Stromal cell of bone marrow (primary cell): Measurements from ENCODE around the gene GPC1.
"Not testable (repeated sequence)": the region's sequence is repeated elsewhere in the genome, so short reads cannot be mapped to it uniquely, and the experiment has no call there.

Source experiments
- DNase-seq: peaks from one replicate; pipeline ENCODE4 v3.0.0-alpha.2; 2012; ENCODE audit warnings: low read depth

The GPC1 gene

DNA sequence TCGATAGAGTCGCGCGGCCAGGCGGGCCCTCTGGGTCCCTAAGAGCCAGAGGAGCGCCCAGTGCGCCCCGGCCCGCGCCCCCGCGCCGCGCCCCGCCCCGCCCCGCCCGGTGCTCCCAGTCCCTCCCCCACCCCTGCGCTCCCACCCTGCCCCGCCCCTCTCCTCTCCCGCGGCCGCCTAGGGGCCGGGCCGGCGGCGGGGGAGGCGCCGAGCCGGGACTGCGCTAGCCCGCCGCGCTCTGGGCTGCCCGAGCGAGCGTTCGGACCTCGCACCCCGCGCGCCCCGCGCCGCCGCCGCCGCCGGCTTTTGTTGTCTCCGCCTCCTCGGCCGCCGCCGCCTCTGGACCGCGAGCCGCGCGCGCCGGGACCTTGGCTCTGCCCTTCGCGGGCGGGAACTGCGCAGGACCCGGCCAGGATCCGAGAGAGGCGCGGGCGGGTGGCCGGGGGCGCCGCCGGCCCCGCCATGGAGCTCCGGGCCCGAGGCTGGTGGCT is at the start of gene GPC1:
Gene GPC1 (plus strand): TSS at position 207 of the 491 bp plus-strand sequence. CDS start 256 bp downstream, at position 463.
- peak; percentile 73 for DNase-seq

DNA sequence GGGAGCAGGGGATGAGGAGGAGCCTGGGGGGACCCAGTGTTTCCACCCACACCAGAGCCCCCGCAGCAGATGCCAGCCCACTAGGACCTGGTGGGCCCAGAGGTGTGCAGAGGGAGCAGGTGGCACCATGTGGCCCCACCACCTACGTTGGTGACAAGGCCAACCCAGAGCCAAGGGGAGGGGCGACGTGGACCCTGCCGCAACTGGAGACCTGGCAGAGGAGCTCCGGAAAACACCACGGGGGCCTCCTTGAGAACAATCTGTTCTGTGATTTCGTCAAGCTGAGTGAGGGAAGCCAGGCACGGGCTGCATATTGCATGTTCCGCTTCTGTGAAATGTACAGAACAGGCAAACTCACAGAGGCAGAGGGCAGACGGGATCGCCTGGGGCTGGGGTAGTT is 49.1 kb upstream of the GPC1 start:
- DNase-seq: no peak

DNA sequence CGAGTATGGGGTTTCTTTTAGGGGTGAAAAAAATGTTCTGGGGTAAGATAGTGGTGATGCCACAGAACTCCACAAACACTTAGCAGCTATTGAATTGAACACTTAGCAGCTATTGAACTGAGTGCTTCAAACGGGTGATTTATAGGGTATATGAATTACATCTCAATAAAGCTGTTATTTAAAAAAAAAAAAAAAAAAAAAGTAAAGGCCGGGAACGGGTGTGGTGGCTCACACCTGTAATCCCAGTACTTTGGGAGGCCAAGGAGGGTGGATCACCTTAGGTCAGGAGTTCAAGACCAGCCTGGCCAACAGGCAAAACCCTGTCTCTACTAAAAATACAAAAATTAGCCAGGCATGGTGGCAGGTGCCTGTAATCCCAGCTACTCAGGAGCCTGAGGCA is 48.7 kb upstream of the GPC1 start:
- DNase-seq: not testable (repeated sequence)

DNA sequence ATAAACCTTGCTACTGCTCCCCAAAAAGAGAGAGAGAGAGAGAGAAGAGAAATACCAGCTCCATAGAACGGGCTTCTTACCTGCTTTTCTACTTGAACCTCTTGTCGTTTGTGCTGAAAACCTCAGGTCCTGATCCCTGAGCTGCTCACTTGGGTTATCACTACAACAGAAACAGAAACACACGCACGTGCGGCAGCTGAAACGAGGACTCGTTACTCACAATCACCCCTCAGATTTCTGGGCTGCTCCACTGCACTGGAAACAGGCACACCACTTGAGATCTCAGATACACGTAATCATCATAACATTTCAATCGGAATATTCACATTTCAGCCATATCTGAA is 48.2 kb upstream of the GPC1 start:
- DNase-seq: no peak

GRCh38 chr2:240387669-240388358 is 47.6 kb upstream of the GPC1 start:
- DNase-seq: peak; percentile 89

DNA sequence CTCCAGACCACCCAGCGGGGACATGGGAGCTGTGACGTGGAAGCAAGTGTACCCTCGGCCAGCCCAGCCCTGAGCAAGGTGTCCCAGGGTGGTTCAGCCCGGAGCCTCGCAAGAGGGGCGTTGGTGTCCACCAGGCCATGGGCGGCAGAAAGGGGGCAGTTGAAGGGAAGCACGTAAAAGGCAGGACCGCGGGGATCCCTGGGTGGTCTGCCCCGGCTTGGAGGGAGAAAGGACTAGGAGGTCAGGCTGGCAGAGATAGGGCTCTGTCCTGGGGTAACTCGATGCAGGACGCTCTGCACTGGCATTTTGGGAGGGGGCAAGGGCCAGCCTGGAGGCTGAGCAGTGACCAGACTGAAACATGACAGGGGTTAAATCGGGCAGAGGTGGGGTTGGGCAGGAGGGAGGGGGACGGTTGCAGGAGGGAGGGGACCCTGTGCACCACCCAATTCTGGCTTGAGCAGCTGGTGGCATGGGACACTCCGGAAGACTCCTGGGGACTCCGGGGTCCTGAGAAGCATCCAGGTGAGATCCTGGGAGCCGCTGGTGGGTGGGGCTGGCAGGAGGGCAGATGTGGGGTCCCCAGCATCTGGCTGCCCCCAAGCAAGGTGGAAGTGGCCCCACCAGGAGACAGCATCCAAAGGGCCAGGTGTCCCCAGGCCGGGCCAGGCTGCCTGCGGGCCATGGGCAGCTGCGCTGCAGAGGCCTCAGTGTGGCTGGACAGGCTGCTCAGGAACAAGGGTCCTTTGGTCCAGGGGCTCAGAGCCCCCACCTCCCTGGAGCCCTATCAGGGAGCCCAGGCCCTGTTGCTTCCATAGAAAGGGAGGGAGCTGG is 46.8 kb upstream of the GPC1 start:
- DNase-seq: no peak

DNA sequence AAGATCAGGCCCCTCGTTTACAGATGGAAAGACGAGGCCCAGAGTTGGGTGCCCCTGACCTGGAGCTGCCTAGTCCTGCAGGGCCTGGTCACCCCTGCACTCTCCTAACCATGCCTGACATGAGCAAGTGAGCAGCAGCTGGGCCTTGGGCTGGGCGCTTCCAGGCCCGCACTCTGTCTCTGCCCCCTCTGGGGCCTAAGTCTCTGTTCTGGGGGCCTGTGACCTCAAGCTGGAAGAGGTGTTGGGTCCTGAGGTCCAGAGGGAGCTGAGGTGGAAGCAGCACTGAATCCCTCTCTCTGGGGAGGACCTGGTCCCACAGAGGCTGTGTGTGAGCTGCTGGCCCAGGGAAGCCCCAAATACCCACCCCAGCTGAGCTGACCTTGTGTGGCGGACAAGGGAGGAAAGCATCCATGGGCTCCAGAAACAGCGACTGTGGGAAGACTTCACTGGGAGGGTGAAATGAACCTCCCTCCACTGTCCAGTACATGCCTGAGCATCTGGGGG is 46.1 kb upstream of the GPC1 start:
- no peak for DNase-seq

GRCh38 chr2:240390091-240391073 is 45.1 kb upstream of the GPC1 start:
- DNase-seq: no peak

- no peak for DNase-seq
Observed at GRCh38 chr2:240391111-240392051, 44.1 kb upstream of the GPC1 start.

DNA sequence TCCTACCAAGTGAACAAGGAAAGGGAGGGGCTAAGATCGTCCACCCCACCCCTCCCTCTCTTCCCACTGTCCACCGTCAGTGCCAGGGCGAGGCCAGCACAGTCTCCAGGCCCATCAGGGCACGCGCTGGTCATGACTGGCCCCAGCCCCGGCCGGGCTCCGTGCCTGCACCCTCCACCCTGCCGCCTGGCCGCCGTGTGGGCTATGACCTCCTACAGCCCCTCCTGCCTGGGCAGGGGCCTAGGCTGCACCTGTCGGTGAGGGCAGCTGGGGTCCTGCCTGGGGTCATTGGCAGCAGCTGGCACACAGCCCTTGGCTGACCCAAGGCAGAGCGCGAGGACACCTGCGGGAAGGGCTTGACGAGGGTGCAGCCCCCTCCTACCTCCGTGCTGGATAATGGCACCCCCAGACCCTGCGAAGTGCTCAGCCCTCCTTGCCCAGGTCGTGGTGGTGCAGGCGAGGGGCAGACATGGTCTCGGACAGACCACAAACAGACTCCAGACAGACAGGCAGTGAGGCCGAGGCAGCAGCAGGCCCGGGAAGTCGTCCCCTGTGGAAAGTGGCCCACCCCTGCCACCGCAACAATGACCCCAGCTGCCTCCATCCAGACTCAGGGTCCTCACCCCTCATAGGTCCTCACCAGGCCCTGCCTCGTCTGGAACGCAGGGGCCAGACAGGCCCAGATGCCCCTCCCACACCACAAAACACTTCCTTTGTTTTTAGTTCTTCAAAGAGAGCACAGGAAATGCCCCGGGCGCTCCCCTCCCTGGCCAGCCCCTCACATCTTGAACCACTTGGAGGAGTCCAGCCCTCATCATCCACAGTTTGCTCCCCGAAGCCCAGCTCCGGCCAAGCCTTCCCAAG is 43.1 kb upstream of the GPC1 start:
- no peak for DNase-seq

DNA sequence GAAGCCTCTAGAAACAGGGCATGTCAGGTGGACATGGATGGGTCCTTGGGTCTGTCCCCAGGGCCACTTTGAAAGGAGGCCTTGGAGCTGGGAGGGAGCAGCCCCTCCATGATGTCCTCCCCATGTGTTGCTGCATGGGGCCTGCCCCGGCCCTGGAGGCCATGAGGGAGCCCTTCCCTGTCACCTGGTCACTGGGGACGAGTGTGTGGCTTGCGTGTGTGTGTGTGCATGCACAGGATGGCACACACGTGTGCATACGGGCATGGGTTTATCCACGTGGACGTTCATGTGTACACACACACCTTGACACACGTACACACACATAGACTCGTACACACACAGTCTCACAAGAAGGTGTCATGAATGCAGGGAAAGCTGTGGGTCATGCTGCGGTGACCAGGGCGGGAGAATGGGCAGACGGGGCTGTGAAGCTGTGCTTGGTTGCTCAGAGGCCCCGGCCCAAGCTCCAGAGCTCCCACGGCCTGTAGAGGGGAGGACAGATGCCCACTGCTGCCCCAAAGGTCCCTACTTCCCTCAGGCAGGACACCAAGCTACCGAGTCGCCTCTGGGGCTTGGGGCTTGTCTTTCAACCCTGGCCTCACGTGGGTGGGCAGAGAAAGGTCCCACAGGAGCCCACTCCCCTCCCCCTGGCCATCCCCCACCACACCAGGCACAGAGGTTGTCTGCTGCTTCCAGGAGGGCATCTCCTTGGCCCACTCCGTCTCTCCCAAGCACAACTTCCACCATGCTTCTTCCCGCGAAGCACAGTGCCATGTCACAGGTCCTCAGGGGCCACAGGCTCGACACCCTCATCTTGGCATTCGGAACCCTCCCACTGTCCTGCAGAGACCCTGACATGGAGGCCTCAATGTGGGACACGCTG is 42.3 kb upstream of the GPC1 start:
- no peak for DNase-seq

DNA sequence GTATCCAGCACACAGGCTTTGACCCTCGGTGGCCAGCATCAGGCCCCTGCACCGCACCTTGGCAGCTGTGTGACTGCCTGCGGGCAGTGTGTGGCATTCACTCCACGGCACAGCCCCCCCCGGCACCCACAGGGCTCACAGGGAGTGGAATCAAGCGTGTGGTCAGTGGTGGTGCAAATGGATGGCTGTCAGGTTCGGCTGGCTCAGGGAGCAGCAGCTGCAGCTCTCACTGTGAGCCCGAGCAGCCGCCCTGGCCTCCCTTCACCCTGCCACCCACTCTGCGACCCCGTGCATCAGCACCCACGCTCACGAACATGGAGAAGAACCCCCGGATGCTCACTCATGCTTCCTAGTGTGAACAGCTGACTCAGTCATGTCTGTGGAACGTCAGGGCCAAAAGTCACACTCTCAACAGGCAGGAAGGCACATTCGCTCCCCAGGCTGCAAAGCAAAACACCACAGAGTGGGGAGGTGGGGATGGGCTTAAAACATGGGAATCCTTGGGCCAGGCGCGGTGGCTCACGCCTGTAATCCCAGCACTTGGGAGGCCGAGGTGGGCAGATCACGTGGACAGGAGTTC is 41.5 kb upstream of the GPC1 start:
- DNase-seq: no peak

- no peak for DNase-seq
Observed at GRCh38 chr2:240394549-240394948, 40.9 kb upstream of the GPC1 start.

DNA sequence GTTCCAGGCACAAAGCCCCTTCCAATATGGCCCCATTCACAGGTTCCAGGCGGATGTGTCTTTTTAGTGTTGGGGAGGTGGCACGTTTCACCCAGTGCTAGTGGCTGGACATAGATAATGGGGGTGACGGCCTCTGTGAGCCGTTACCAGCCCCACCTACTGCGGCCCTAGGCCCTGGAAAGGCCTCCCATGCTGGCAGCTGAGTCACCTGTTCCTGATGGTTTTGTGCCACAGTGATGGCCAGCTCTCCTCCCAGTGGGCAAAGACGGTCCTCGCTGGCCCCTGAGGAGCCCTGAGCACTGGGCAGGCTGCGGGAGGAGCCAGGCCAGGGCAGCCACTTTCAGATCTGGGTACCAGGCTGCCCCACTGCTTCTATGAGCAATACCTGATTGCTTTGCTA is 40.0 kb upstream of the GPC1 start:
- no peak for DNase-seq

DNA sequence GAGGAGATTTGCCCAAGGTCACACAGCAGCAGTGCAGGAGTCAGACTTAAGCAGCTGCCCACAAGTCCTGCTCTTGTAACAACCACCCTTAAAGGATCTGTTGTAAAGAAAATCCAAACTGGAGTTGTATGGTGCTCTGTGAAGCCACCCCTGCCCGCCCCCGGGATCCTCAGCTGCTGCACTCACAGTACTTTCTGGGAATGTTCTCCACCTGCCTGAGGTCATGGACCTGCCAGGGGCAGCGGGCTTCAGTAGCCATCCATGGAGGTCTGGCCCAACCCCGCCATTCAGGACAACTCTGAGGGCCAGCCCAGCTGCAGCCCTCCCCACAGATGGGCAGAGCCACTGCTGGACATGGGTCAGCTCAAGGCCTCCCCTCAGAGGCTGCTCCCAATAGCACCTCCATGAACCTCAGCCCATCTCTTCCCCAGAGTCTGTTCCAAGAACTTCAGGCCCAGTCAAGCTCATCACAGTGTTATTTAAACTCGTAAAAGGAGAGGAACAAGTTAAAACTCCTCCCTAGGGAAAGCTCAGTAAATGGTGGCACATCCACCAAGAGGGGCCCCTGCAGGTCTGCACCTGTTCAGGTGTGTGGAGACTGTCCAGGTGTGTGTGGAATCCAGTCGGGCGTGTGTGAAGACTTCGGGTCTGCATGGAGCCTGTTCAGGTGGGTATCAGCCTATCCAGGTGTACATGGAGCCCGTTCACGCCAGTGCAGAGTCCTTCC is 39.4 kb upstream of the GPC1 start:
- no peak for DNase-seq

- no peak for DNase-seq
Observed at GRCh38 chr2:240396623-240397541, 38.6 kb upstream of the GPC1 start.

DNA sequence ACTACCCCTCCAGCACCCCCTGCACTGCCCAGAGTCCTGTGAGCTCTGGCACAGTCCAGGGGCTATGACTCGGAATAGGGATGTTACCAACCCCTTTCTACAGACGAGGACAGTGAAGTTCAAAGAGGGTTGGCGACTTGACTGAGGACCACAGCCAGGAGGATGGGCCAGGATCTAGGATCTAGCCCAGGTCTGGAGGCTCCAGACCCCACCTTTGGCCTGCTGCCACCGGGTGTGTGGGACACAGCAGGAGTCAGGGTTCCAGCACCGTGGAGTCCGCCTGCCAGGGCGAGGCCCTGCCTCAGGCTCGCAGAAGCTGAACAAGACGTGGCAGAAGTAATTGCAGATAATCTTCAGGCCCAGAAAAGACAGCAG is 37.9 kb upstream of the GPC1 start:
- DNase-seq: no peak
